OCI-LY3 (cell line): Measurements from ENCODE around the gene GGA2.

ENCODE experiments used
- CTCF ChIP-seq: fragments of 200-600, 300-600 bp; sonication (generic); IDR thresholded peaks from 2 replicates; pipeline ENCODE4 v1.5.1; 2014; ENCODE audit warnings: antibody characterized with exemption, low read length, low read depth
- EZH2phosphoT487 ChIP-seq: fragments of 200-600 bp; shearing (Covaris generic); IDR thresholded peaks from 2 replicates; pipeline ENCODE4 v1.6.1; 2018; ENCODE audit warnings: antibody characterized with exemption, mixed run types, low read depth

- TF ChIP-seq CTCF (no peak), EZH2phosphoT487 (no peak)
Observed at GRCh38 chr16:23485841-23486240, 24.5 kb downstream of the GGA2 start.
